HG03378 (cell line): ENCODE measurements around the gene TIMM17B.
"Not testable (repeated sequence)": the region's sequence is repeated elsewhere in the genome, so short reads cannot be mapped to it uniquely, and the experiment has no call there.

ENCODE experiments used
- ATAC-seq: cut with Tn5 transposase; IDR thresholded peaks from one replicate; pipeline ENCODE4 v1.9.1; 2021; ENCODE audit warnings: mild to moderate bottlenecking, moderate library complexity; ENCODE audit not compliant: unreplicated experiment

Gene TIMM17B

GRCh38 chrX:48897157-48897624 lies 377 bp downstream of the TIMM17B start:
- ATAC-seq = peak; percentile 1

- no peak for ATAC-seq
Measured at GRCh38 chrX:48896611-48897011, 957 bp downstream of the TIMM17B start.

- no peak for ATAC-seq
Measured at GRCh38 chrX:48894891-48895290, 2.7 kb downstream of the TIMM17B start.

GRCh38 chrX:48893556-48894348 lies 3.8 kb downstream of the TIMM17B start:
- no peak for ATAC-seq

GRCh38 chrX:48892896-48893295 lies 4.7 kb downstream of the TIMM17B start:
- ATAC-seq = no peak

GRCh38 chrX:48891402-48892288 lies 5.9 kb downstream of the TIMM17B start:
- peak; percentile 76 for ATAC-seq

GRCh38 chrX:48890934-48891401 lies 6.6 kb downstream of the TIMM17B start:
- peak; percentile 24 for ATAC-seq

GRCh38 chrX:48890296-48890925 lies 7.2 kb downstream of the TIMM17B start:
- ATAC-seq = no peak

- not testable (repeated sequence) for ATAC-seq
Measured at GRCh38 chrX:48886586-48886985, 11.0 kb downstream of the TIMM17B start.

- ATAC-seq = no peak
Measured at GRCh38 chrX:48883729-48884128, 13.8 kb downstream of the TIMM17B start.

- ATAC-seq = not testable (repeated sequence)
Measured at GRCh38 chrX:48876944-48877343, 20.6 kb downstream of the TIMM17B start.

GRCh38 chrX:48872017-48872416 lies 25.6 kb downstream of the TIMM17B start:
- ATAC-seq = not testable (repeated sequence)

GRCh38 chrX:48864210-48864609 lies 33.4 kb downstream of the TIMM17B start:
- ATAC-seq = no peak

GRCh38 chrX:48854898-48855297 lies 42.7 kb downstream of the TIMM17B start:
- no peak for ATAC-seq

- ATAC-seq = not testable (repeated sequence)
Measured at GRCh38 chrX:48854121-48854804, 43.3 kb downstream of the TIMM17B start.

GRCh38 chrX:48853494-48853893 lies 44.1 kb downstream of the TIMM17B start:
- not testable (repeated sequence) for ATAC-seq

GRCh38 chrX:48852857-48853256 lies 44.7 kb downstream of the TIMM17B start:
- no peak for ATAC-seq

- no peak for ATAC-seq
Measured at GRCh38 chrX:48848847-48849246, 48.7 kb downstream of the TIMM17B start.
